ENCODE results near the gene DOLPP1. TPM values are rescaled to one million over a fixed set of nuclear protein-coding genes. Genes with fewer than 3 reads are reported as not detected.

Gene DOLPP1
- total RNA-seq, 4 donors from 2014 or later = 1.0 to 10.2 (median 9.7) TPM; not detected in 1

DNA sequence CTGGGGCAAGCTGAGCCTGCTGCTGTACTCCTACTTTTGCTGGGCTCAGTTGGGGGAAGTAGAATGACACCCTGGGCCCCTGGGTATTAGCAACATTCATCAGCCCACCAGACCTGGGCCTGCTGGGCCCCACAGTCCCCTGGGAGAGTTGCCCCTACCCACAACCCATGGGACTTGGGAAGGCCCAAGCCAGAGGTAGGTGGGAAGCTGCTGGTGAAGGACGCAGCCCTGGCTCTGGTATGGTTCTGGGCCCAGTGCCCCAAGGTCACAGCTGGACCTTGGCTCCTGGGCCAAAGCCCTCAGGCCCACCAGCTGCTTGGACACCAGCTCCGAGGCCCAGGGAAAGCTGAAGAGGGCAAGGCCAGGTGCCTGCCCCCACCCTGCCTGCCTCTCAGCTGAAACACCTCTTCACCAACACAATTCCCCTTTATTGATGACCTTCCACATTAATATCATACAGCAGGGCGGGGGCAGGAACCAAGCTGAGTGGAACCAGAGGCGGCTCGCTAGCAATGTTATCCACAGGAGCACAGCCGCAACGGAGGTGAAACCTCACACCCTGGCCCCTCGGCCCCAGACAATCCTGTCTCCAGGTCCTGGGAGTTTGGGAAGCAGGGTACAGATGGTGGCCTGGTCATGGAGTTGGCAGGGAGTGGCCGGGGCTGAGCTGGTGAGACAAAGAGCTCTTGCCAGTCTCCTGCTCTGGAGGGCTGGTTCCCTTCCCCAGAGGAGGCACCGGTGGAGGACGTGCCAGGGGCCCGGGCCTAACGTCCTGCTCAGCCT lies 13.7 kb downstream of the DOLPP1 start:
- TF ChIP-seq CTCF (IDR thresholded peaks at IDR 0.05) (no peak), POLR2A (IDR thresholded peaks at IDR 0.05) (no peak)
- no peaks in the 10 kb centered on the region for H3K9me3 ChIP-seq
- intact Hi-C loops (cut with DNase I; ENCODE audit: low total_unique reads) = no loop called here

GRCh38 chr9:129095170-129095667 lies 14.3 kb downstream of the DOLPP1 start:
- no peaks in the 10 kb centered on the region for H3K4me1 ChIP-seq
- H3K4me3 ChIP-seq = no peak overlapping the region
- H3K27me3 ChIP-seq = no peaks in the 10 kb centered on the region
- DNase-seq = no peak
- TF ChIP-seq CTCF (IDR thresholded peaks at IDR 0.05) = no peak
- TF ChIP-seq POLR2A (IDR thresholded peaks at IDR 0.05) = no peak
- intact Hi-C loops (cut with DNase I; ENCODE audit: low total_unique reads) = no loop called here
- no peaks in the 10 kb centered on the region for H3K36me3 ChIP-seq
- H3K27ac ChIP-seq = no peak overlapping the region
- no peaks in the 10 kb centered on the region for H3K9me3 ChIP-seq

More for the DNA sequence above, 13.7 kb downstream of the DOLPP1 start:
- Histone ChIP-seq H3K4me3 (no peak overlapping the region), H3K27me3 (no peaks in the 10 kb centered on the region), H3K27ac (no peak overlapping the region), H3K36me3 (no peaks in the 10 kb centered on the region), H3K4me1 (no peaks in the 10 kb centered on the region)
- DNase-seq = no peak

DNA sequence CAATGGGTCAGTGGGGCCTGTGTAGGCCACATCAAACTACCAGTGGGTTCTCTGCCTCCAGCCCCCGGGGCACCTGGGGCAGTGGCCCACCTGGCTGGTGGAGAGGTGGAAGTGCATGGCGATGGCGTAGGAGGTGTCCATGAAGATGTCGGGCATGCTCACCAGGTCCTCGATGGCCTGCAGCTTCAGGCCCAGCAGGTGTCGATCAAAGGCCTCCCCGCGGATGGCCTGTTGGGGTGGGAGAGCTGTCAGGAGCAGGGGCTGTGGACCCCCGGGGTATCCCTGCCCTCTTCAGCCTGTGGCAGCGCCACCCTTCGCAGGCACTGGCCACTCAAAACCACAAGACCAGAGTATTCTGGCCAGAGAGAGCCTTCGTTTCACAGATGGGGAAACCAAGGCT lies 15.0 kb downstream of the DOLPP1 start:
- no peaks in the 10 kb centered on the region for H3K36me3 ChIP-seq
- no peaks in the 10 kb centered on the region for H3K9me3 ChIP-seq
- DNase-seq = no peak
- H3K27me3 ChIP-seq = no peaks in the 10 kb centered on the region
- no peak for TF ChIP-seq CTCF (IDR thresholded peaks at IDR 0.05)
- no peak for TF ChIP-seq POLR2A (IDR thresholded peaks at IDR 0.05)
- H3K4me1 ChIP-seq = no peaks in the 10 kb centered on the region
- no peak overlapping the region for H3K4me3 ChIP-seq
- H3K27ac ChIP-seq = no peak overlapping the region
- intact Hi-C loops (cut with DNase I; ENCODE audit: low total_unique reads) = no loop called here

DNA sequence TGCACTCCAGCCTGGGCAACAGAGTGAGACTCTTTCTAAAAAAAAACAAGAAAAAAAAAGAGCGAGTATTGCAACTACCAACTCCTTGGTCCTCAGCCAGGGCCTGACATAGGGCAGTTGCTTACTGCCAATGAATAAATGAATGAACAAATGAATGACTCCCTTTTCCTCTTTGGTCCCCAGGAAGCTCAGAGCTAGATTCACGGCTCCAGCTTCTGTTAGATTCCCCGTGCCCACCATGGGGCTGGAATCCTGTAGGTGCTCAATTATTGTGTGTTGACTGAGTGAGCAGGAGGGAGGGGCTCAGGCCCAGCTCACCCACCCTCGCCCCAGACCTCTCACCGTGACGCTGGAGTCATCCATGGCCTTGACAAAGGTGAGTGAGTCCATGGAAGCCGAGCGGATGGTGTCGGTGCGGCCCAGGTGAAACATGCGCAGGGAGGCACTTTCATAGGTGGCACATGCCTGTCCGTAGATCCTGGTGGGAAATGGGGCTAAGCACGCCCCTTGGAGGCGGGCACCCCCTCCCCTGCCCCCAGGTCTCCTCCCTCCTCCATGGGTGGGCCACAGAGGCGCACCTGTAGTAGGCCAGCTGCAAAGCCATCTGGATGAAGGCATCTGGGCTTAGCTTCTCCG lies 16.9 kb downstream of the DOLPP1 start:
- Histone ChIP-seq H3K4me1 (no peaks in the 10 kb centered on the region), H3K9me3 (no peaks in the 10 kb centered on the region), H3K36me3 (no peaks in the 10 kb centered on the region), H3K4me3 (no peak overlapping the region), H3K27ac (no peak overlapping the region), H3K27me3 (no peaks in the 10 kb centered on the region)
- TF ChIP-seq CTCF (IDR thresholded peaks at IDR 0.05) (no peak), POLR2A (IDR thresholded peaks at IDR 0.05) (no peak)
- intact Hi-C loops (cut with DNase I; ENCODE audit: low total_unique reads) = no loop called here
- no peak for DNase-seq

DNA sequence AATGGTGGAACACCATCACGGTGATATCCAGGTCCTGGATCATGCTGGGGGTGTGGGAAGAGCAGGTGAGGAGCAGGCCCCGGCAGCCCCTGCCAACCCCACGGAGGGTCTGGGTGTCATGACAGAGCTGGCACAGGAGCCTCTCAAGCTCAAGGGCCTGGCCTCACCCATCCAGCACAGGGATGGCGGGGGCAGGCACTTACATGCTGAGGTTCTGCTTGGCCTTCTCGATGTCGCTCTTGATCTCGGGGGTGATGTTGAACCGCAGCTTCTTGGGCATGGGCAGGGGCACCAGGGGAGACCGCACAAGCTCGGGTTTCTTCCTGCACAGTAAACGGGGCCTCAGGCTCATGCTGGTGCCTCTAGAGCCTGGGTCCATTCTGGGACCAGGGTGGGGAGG lies 17.4 kb downstream of the DOLPP1 start:
- Histone ChIP-seq H3K9me3 (no peaks in the 10 kb centered on the region), H3K4me3 (no peak overlapping the region), H3K27me3 (no peaks in the 10 kb centered on the region), H3K27ac (no peak overlapping the region), H3K36me3 (no peaks in the 10 kb centered on the region), H3K4me1 (no peaks in the 10 kb centered on the region)
- intact Hi-C loops (cut with DNase I; ENCODE audit: low total_unique reads) = no loop called here
- TF ChIP-seq POLR2A (IDR thresholded peaks at IDR 0.05) (no peak), CTCF (IDR thresholded peaks at IDR 0.05) (no peak)
- no peak for DNase-seq
